BLaER1 treated with 17β-estradiol and CSF1 and Interleukin-3, amounts not matched to agents 10 nM and 100 nM (cell line): ENCODE measurements around the gene LAX1.
"Not testable (repeated sequence)": the region's sequence is repeated elsewhere in the genome, so short reads cannot be mapped to it uniquely, and the experiment has no call there.

Source experiments
- H3K27ac ChIP-seq, 11 experiments: shearing (Covaris generic); formaldehyde crosslinking; 2 replicates each; pipeline ENCODE4 v1.8.1; 2022
- H3K27me3 ChIP-seq, 11 experiments: shearing (Covaris generic); formaldehyde crosslinking; 2 replicates each; pipeline ENCODE4 v1.8.1; 2022
- H3K36me3 ChIP-seq, 11 experiments: shearing (Covaris generic); formaldehyde crosslinking; 2 replicates each; pipeline ENCODE4 v1.8.1; 2022
- H3K4me1 ChIP-seq, 10 experiments: shearing (Covaris generic); formaldehyde crosslinking; 2 replicates each; pipeline ENCODE4 v1.8.1; 2022
- H3K4me2 ChIP-seq, 11 experiments: shearing (Covaris generic); formaldehyde crosslinking; 2 replicates each; pipeline ENCODE4 v1.8.1; 2022
- H3K4me3 ChIP-seq, 10 experiments: shearing (Covaris generic); formaldehyde crosslinking; 2 replicates each; pipeline ENCODE4 v1.8.1; 2022
- H3K9ac ChIP-seq, 11 experiments: shearing (Covaris generic); formaldehyde crosslinking; 2 replicates each; pipeline ENCODE4 v1.8.1; 2022
- H3K9me3 ChIP-seq, 11 experiments: shearing (Covaris generic); formaldehyde crosslinking; replicated peaks in 1 of 11; 2 replicates each; pipeline ENCODE4 v1.8.1; 2022
- H4K20me1 ChIP-seq, 11 experiments: shearing (Covaris generic); formaldehyde crosslinking; 2 replicates each; pipeline ENCODE4 v1.8.1; 2022
- Cebpa-rat ChIP-seq, 11 experiments: shearing (Covaris generic); IDR thresholded peaks; 2 replicates each; pipeline ENCODE4 v1.8.1; 2022

LAX1 gene

GRCh38 chr1:203778146-203778545 is 13.2 kb downstream of the LAX1 start:
- Histone ChIP-seq H3K9me3 (no peaks in the 10 kb centered on the region), H4K20me1 (no peaks in the 10 kb centered on the region), H3K27ac (no peak overlapping the region), H3K4me1 (peaks cover 0 to 9% (median 0%) of the 10 kb centered on the region in 10 experiments; a peak in 2 of 20 replicates), H3K27me3 (no peaks in the 10 kb centered on the region), H3K4me3 (no peak overlapping the region), H3K4me2 (peak overlapping the region in 1 of 11 experiments; percentile 12; a peak in 1 of 22 replicates), H3K9ac (peak overlapping the region in 1 of 11 experiments; percentile 11; a peak in 1 of 22 replicates), H3K36me3 (peaks cover 0 to 30% (median 24%) of the 10 kb centered on the region in 11 experiments; a peak in 18 of 22 replicates)
- TF ChIP-seq Cebpa-rat (IDR thresholded peaks at IDR 0.05): no peak

- peaks cover 0 to 9% (median 0%) of the 10 kb centered on the region in 10 experiments; a peak in 2 of 20 replicates for H3K4me1 ChIP-seq
- TF ChIP-seq Cebpa-rat (IDR thresholded peaks at IDR 0.05): no peak
- H3K27me3 ChIP-seq: no peaks in the 10 kb centered on the region
- no peaks in the 10 kb centered on the region for H4K20me1 ChIP-seq
- H3K9ac ChIP-seq: no peak overlapping the region
- H3K36me3 ChIP-seq: peaks cover 0 to 24% (median 18%) of the 10 kb centered on the region in 11 experiments; a peak in 18 of 22 replicates
- H3K4me3 ChIP-seq: no peak overlapping the region
- no peak overlapping the region for H3K27ac ChIP-seq
- H3K4me2 ChIP-seq: no peak overlapping the region
- H3K9me3 ChIP-seq: no peaks in the 10 kb centered on the region
These were observed 13.8 kb downstream of the LAX1 start for GRCh38 chr1:203778789-203779188.

GRCh38 chr1:203781962-203782361 is 17.0 kb downstream of the LAX1 start:
- H4K20me1 ChIP-seq: no peaks in the 10 kb centered on the region
- no peak for TF ChIP-seq Cebpa-rat (IDR thresholded peaks at IDR 0.05)
- no peak overlapping the region for H3K27ac ChIP-seq
- no peaks in the 10 kb centered on the region for H3K36me3 ChIP-seq
- H3K9ac ChIP-seq: no peak overlapping the region
- peaks cover 0 to 9% (median 0%) of the 10 kb centered on the region in 10 experiments; a peak in 2 of 20 replicates for H3K4me1 ChIP-seq
- 0 out of 22 replicates have a peak, but pooled peaks cover 0 to 4% (median 0%) of the 10 kb centered on the region in 11 experiments for H3K9me3 ChIP-seq
- H3K4me3 ChIP-seq: no peak overlapping the region
- H3K27me3 ChIP-seq: no peaks in the 10 kb centered on the region
- H3K4me2 ChIP-seq: no peak overlapping the region

- H3K4me2 ChIP-seq: no peak overlapping the region
These were observed 25.0 kb downstream of the LAX1 start for GRCh38 chr1:203789966-203790365.

GRCh38 chr1:203791498-203791897 is 26.5 kb downstream of the LAX1 start:
- Histone ChIP-seq H3K4me2 (no peak overlapping the region), H3K27ac (no peak overlapping the region), H3K9ac (no peak overlapping the region), H4K20me1 (peaks cover 0 to 3% (median 0%) of the 10 kb centered on the region in 11 experiments; a peak in 6 of 22 replicates), H3K36me3 (no peaks in the 10 kb centered on the region), H3K4me1 (peaks cover 5 to 7% (median 6%) of the 10 kb centered on the region in 10 experiments; a peak in 18 of 20 replicates), H3K9me3 (no peaks in the 10 kb centered on the region), H3K27me3 (no peaks in the 10 kb centered on the region), H3K4me3 (no peak overlapping the region)
- no peak for TF ChIP-seq Cebpa-rat (IDR thresholded peaks at IDR 0.05)

More at GRCh38 chr1:203789966-203790365, 25.0 kb downstream of the LAX1 start:
- Histone ChIP-seq H3K27ac (peak overlapping the region in 1 of 11 experiments; percentile 47; a peak in 1 of 22 replicates), H3K9ac (no peak overlapping the region), H3K4me1 (peaks cover 3 to 5% (median 4%) of the 10 kb centered on the region in 10 experiments; a peak in 18 of 20 replicates), H3K36me3 (no peaks in the 10 kb centered on the region), H4K20me1 (no peaks in the 10 kb centered on the region), H3K27me3 (no peaks in the 10 kb centered on the region), H3K4me3 (no peak overlapping the region), H3K9me3 (0 out of 22 replicates have a peak, but pooled peaks cover 0 to 4% (median 0%) of the 10 kb centered on the region in 11 experiments)
- TF ChIP-seq Cebpa-rat (IDR thresholded peaks at IDR 0.05): no peak

GRCh38 chr1:203792486-203792885 is 27.5 kb downstream of the LAX1 start:
- H3K36me3 ChIP-seq: peaks cover 5 to 9% (median 8%) of the 10 kb centered on the region in 11 experiments; a peak in 21 of 22 replicates
- no peak overlapping the region for H3K9ac ChIP-seq
- H4K20me1 ChIP-seq: peaks cover 0 to 13% (median 9%) of the 10 kb centered on the region in 11 experiments; a peak in 14 of 22 replicates
- H3K4me2 ChIP-seq: no peak overlapping the region
- peaks cover 12 to 17% (median 15%) of the 10 kb centered on the region in 10 experiments for H3K4me1 ChIP-seq
- H3K4me3 ChIP-seq: no peak overlapping the region
- H3K27ac ChIP-seq: no peak overlapping the region
- no peaks in the 10 kb centered on the region for H3K27me3 ChIP-seq
- H3K9me3 ChIP-seq: peaks cover 0 to 7% (median 4%) of the 10 kb centered on the region in 11 experiments; a peak in 13 of 22 replicates
- TF ChIP-seq Cebpa-rat (IDR thresholded peaks at IDR 0.05): no peak

- not testable (repeated sequence) for H3K27me3 ChIP-seq, H3K9ac ChIP-seq, H3K4me2 ChIP-seq, H3K4me3 ChIP-seq
- Histone ChIP-seq H3K27ac (peak overlapping the region in 1 of 11 experiments; percentile 93; a peak in 2 of 22 replicates), H3K36me3 (peaks cover 16 to 20% (median 18%) of the 10 kb centered on the region in 11 experiments), H3K4me1 (peaks cover 18 to 26% (median 24%) of the 10 kb centered on the region in 10 experiments), H4K20me1 (peaks cover 5 to 23% (median 19%) of the 10 kb centered on the region in 11 experiments; a peak in 16 of 22 replicates), H3K9me3 (peaks cover 0 to 17% (median 15%) of the 10 kb centered on the region in 11 experiments; a peak in 18 of 22 replicates)
These were observed 28.6 kb downstream of the LAX1 start for GRCh38 chr1:203793561-203793960.

- no peak for TF ChIP-seq Cebpa-rat (IDR thresholded peaks at IDR 0.05)
- peaks cover 29 to 33% (median 31%) of the 10 kb centered on the region in 11 experiments for H3K36me3 ChIP-seq
- H4K20me1 ChIP-seq: peaks cover 11 to 37% (median 33%) of the 10 kb centered on the region in 11 experiments
- H3K27me3 ChIP-seq: no peaks in the 10 kb centered on the region
- peak overlapping the region; percentile 88 to 98 (median 95); a peak in 20 of 22 replicates for H3K9ac ChIP-seq
- H3K9me3 ChIP-seq: peaks cover 0 to 31% (median 28%) of the 10 kb centered on the region in 11 experiments; a peak in 18 of 22 replicates
- peak overlapping the region; percentile 27 to 88 (median 61); a peak in 21 of 22 replicates for H3K4me2 ChIP-seq
- H3K4me3 ChIP-seq: peak overlapping the region; percentile 74 to 89 (median 84); a peak in 19 of 20 replicates
- peaks cover 19 to 39% (median 28%) of the 10 kb centered on the region in 10 experiments for H3K4me1 ChIP-seq
- peak overlapping the region; percentile 89 to 98 (median 95); a peak in 21 of 22 replicates for H3K27ac ChIP-seq
These were observed 29.9 kb downstream of the LAX1 start for GRCh38 chr1:203794764-203795440.
